Mucosa of descending colon (tissue), 3 donors: ENCODE data around the gene TP53TG3C. TPM values are rescaled to one million over a fixed set of nuclear protein-coding genes. Genes with fewer than 3 reads are reported as not detected.
"Not testable (repeated sequence)": the region's sequence is repeated elsewhere in the genome, so short reads cannot be mapped to it uniquely, and the experiment has no call there.

Experiments
- ATAC-seq: fragments of 200-7000 bp; cut with Tn5 transposase; one replicate; pipeline ENCODE4 v1.9.1; 2020; ENCODE audit warnings: mild to moderate bottlenecking, moderate library complexity
- DNase-seq, 3 donors: peaks; one replicate each; pipeline ENCODE4 v3.0.0-alpha.2; 2020
- H3K36me3 ChIP-seq: fragments of 200-600 bp; one replicate; pipeline ENCODE4 v1.8.0; 2021; ENCODE audit warnings: low read depth, mild to moderate bottlenecking
- H3K4me1 ChIP-seq: fragments of 200-600 bp; one replicate; pipeline ENCODE4 v1.8.0; 2021; ENCODE audit warnings: low read depth, mild to moderate bottlenecking
- H3K4me3 ChIP-seq: fragments of 200-600 bp; one replicate; pipeline ENCODE4 v1.8.0; 2021; ENCODE audit warnings: mild to moderate bottlenecking
- H3K9me3 ChIP-seq: fragments of 200-600 bp; one replicate; pipeline ENCODE4 v1.8.0; 2021; ENCODE audit warnings: mild to moderate bottlenecking
- intact Hi-C, 2 donors: fragments of 100-400 bp; cut with DNase I in 1 of 2; cut with micrococcal nuclease in 1 of 2; formaldehyde crosslinking; loops; one replicate each; pipeline versions ENCODE4 v1.11.0 to v1.11.1; 2022; cut with DNase I, micrococcal nuclease
- long read RNA-seq, 2 donors: library from polyadenylated mRNA; unstranded; transcript quantifications; one replicate each; pipeline ENCODE4 v2.0.0, GENCODE V29; 2019 to 2021
- total RNA-seq, 3 donors: library from RNA; stranded (reverse); fragmentation: NEBNext Ultra II Directional in 2 of 3; extraction: Animal tissue kit (Norgen Biotek cat#: 25700) in 2 of 3; gene quantifications; one replicate each; pipeline versions ENCODE4 v1.2.1 to v1.2.4, GENCODE V29; 2021 to 2023
- donor health status: DM: no; HTN: no; CAD: no; lungs with moderate emphysema.
- donor health status: DM: no; HTN: no; CAD: no.
- donor health status: DM: no; HTN: yes; CAD: no.

The TP53TG3C gene, protein sequence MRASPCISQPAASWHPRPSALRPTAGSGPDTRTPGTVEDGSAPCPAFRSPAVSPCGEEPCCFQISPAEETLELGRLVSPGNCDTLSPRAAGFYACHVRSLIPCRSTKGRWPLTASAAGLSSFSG
- not detected for total RNA-seq
- long read RNA-seq, donor 1: 0 reads
- long read RNA-seq, donor 2: 0 reads

DNA sequence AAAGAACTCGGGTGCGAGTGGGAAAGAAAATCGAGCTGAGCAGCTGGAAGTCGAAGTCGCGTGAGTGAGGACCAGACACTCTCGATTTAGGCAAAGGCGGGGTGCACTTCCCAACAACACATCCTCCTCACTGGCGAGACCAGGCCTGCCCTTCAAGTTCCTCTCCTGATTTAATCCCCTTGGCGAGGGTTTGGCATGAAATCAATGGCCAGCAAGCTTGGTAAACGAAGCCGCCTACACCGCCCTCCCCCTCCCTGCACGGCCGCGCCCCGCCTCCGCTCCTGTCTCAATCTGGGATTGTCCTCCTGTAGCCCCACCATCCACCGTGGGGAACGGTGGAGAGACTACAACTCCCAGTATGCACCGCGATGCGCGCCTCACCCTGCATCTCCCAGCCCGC, at the start of gene TP53TG3C:
TSS of gene TP53TG3C (plus strand) at position 301 of the 400 bp plus-strand sequence. CDS start at position 369, 68 bp downstream.
- H3K9me3 ChIP-seq, ATAC-seq, H3K4me3 ChIP-seq, H3K4me1 ChIP-seq, DNase-seq, H3K36me3 ChIP-seq, intact Hi-C loops: not testable (repeated sequence)

Other genes starting within 250 kb of the TP53TG3C start
- not detected for gene TP53TG3E, start 110.1 kb downstream of the TP53TG3C start, total RNA-seq
- not detected for gene TP53TG3B, start 166.6 kb downstream of the TP53TG3C start, total RNA-seq